ENCODE results near the gene SPPL2C. TPM values are rescaled to one million over a fixed set of nuclear protein-coding genes. Genes with fewer than 3 reads are reported as not detected.

SPPL2C gene
- total and polyA plus RNA-seq, 2 of the 13 experiments (the other 11 are each of a cell fraction or from before 2014, with no cell fraction given): not detected

GRCh38 chr17:45857977-45858708, 13.5 kb downstream of the SPPL2C start (continued):
- peak; percentile 84 to 99 for TF ChIP-seq REST (IDR thresholded peaks at IDR 0.05; ENCODE audit: borderline replicate concordance in 1 of 2, low read depth in 1 of 2, low read length in 2 of 2)
- TF ChIP-seq LRRFIP1 (CRISPR knock-in tag; conservative IDR thresholded peaks at IDR 0.05): 0 out of 2 replicates have a peak, but pooled peaks have one; percentile 80
- TF ChIP-seq CBFB (CRISPR knock-in tag; IDR thresholded peaks at IDR 0.05): no peak
- TF ChIP-seq KDM2A (CRISPR knock-in tag; IDR thresholded peaks at IDR 0.05; ENCODE audit: borderline replicate concordance, low read depth): peak; percentile 67; the same call in 1 of the 2 replicates
- no peak for TF ChIP-seq HHEX (CRISPR knock-in tag; IDR thresholded peaks at IDR 0.05)
- TF ChIP-seq KDM5B (CRISPR knock-in tag; IDR thresholded peaks at IDR 0.05; ENCODE audit: borderline replicate concordance): no peak
- no peak for TF ChIP-seq NBN (conservative IDR thresholded peaks at IDR 0.05)
- 0 out of 2 replicates have a peak, but pooled peaks have one; percentile 33 for TF ChIP-seq ZNF7 (CRISPR knock-in tag; IDR thresholded peaks at IDR 0.05)
- TF ChIP-seq PRDM10 (CRISPR knock-in tag; IDR thresholded peaks at IDR 0.05; ENCODE audit: low read depth): no peak; the same call in 1 of the 2 replicates
- TF ChIP-seq CREB1 (IDR thresholded peaks at IDR 0.05): peak; percentile 64
- TF ChIP-seq CREB1 (CRISPR knock-in tag; IDR thresholded peaks at IDR 0.05): no peak
- peak; percentile 84; the same call in 1 of the 2 replicates for TF ChIP-seq ZBED4 (CRISPR knock-in tag; IDR thresholded peaks at IDR 0.05; ENCODE audit: borderline replicate concordance)
- no peak for TF ChIP-seq KAT2B (IDR thresholded peaks at IDR 0.05; ENCODE audit: borderline replicate concordance, low read depth, low read length)
- no peak for TF ChIP-seq SMARCE1 (IDR thresholded peaks at IDR 0.05; ENCODE audit: borderline replicate concordance)
- TF ChIP-seq ZNF816 (CRISPR knock-in tag; IDR thresholded peaks at IDR 0.05; ENCODE audit: borderline replicate concordance): no peak

Measured in HepG2 (cell line).